Measurements from ENCODE around the gene CTCF. TPM values are rescaled to one million over a fixed set of nuclear protein-coding genes. Genes with fewer than 3 reads are reported as not detected.
A peak's percentile ranks its signal among the peaks of the same experiment; 100 is the strongest.

Gene CTCF
- total and polyA plus RNA-seq, 10 donors = 24.4 to 67.7 (median 48.6) TPM

- 74 to 92% (median 82%) methylated on average over 54 to 65 of the region's 65 CpGs for WGBS, 5 donors
These were observed 85.9 kb downstream of the CTCF start for GRCh38 chr16:67648088-67648763.

GRCh38 chr16:67648764-67649407 is 86.6 kb downstream of the CTCF start:
- DNase-seq = no peak
- intact Hi-C loops (cut with DNase I; ENCODE audit: low total_unique reads) = no loop called here
- Histone ChIP-seq H3K4me3 (no peak overlapping the region), H3K36me3 (peaks cover 0 to 77% (median 41%) of the 10 kb centered on the region in 6 donors), H3K9me3 (no peaks in the 10 kb centered on the region), H3K27ac (no peak overlapping the region), H3K27me3 (replicated peaks in 1 of 7) (peaks cover 0 to 90% (median 14%) of the 10 kb centered on the region in 7 donors), H3K4me1 (peaks cover 8 to 70% (median 27%) of the 10 kb centered on the region in 6 donors)
- TF ChIP-seq POLR2AphosphoS5 (IDR thresholded peaks at IDR 0.05) (peak in 1 of 3 donors; percentile 1), POLR2A (IDR thresholded peaks at IDR 0.05) (no peak), CTCF (IDR thresholded peaks at IDR 0.05 in 8 of 11, conservative IDR thresholded peaks at IDR 0.05 in 3 of 11) (no peak)
- WGBS, 5 donors = 75 to 89% (median 77%) methylated on average over 34 to 35 of the region's 35 CpGs

More at GRCh38 chr16:67648088-67648763, 85.9 kb downstream of the CTCF start:
- Histone ChIP-seq H3K9me3 (no peaks in the 10 kb centered on the region), H3K4me1 (peaks cover 8 to 66% (median 26%) of the 10 kb centered on the region in 6 donors), H3K27ac (no peak overlapping the region), H3K27me3 (replicated peaks in 1 of 7) (peaks cover 0 to 84% (median 7%) of the 10 kb centered on the region in 7 donors), H3K4me3 (no peak overlapping the region), H3K36me3 (peaks cover 0 to 71% (median 41%) of the 10 kb centered on the region in 6 donors)
- TF ChIP-seq CTCF (IDR thresholded peaks at IDR 0.05 in 8 of 11, conservative IDR thresholded peaks at IDR 0.05 in 3 of 11) (no peak), POLR2AphosphoS5 (IDR thresholded peaks at IDR 0.05) (no peak), POLR2A (IDR thresholded peaks at IDR 0.05) (no peak)
- DNase-seq = no peak
- intact Hi-C loops (cut with DNase I; ENCODE audit: low total_unique reads) = no loop called here

GRCh38 chr16:67649494-67649931 is 87.2 kb downstream of the CTCF start:
- Histone ChIP-seq H3K4me1 (peaks cover 6 to 64% (median 22%) of the 10 kb centered on the region in 6 donors), H3K36me3 (peaks cover 0 to 83% (median 46%) of the 10 kb centered on the region in 6 donors), H3K27ac (no peak overlapping the region), H3K4me3 (no peak overlapping the region), H3K9me3 (no peaks in the 10 kb centered on the region), H3K27me3 (replicated peaks in 1 of 7) (peaks cover 0 to 95% (median 17%) of the 10 kb centered on the region in 7 donors)
- intact Hi-C loops (cut with DNase I; ENCODE audit: low total_unique reads) = no loop called here
- no peak for DNase-seq
- TF ChIP-seq POLR2AphosphoS5 (IDR thresholded peaks at IDR 0.05) (peak in 1 of 3 donors; percentile 26), CTCF (IDR thresholded peaks at IDR 0.05 in 8 of 11, conservative IDR thresholded peaks at IDR 0.05 in 3 of 11) (no peak), POLR2A (IDR thresholded peaks at IDR 0.05) (no peak)
- 70 to 82% (median 76%) methylated on average over 31 to 34 of the region's 34 CpGs for WGBS, 5 donors

GRCh38 chr16:67650023-67650422 is 87.7 kb downstream of the CTCF start:
- peaks cover 0 to 89% (median 48%) of the 10 kb centered on the region in 6 donors for H3K36me3 ChIP-seq
- no peak overlapping the region for H3K4me3 ChIP-seq
- TF ChIP-seq CTCF (IDR thresholded peaks at IDR 0.05 in 8 of 11, conservative IDR thresholded peaks at IDR 0.05 in 3 of 11) = no peak
- TF ChIP-seq POLR2A (IDR thresholded peaks at IDR 0.05) = no peak
- no peak for TF ChIP-seq POLR2AphosphoS5 (IDR thresholded peaks at IDR 0.05)
- 78 to 83% (median 79%) methylated on average over 8 of the region's 8 CpGs for WGBS, 5 donors
- peaks cover 3 to 59% (median 17%) of the 10 kb centered on the region in 6 donors for H3K4me1 ChIP-seq
- intact Hi-C loops (cut with DNase I; ENCODE audit: low total_unique reads) = no loop called here
- peaks cover 0 to 95% (median 17%) of the 10 kb centered on the region in 7 donors for H3K27me3 ChIP-seq (replicated peaks in 1 of 7)
- H3K9me3 ChIP-seq = no peaks in the 10 kb centered on the region
- H3K27ac ChIP-seq = no peak overlapping the region
- peak; percentile 21 for DNase-seq

Data from spleen (tissue), 11 donors.